Gastrocnemius medialis (tissue), 4 donors: ENCODE measurements around the gene SLC39A11. TPM values are rescaled to one million over a fixed set of nuclear protein-coding genes. Genes with fewer than 3 reads are reported as not detected.

Experiments
- ATAC-seq, 2 donors: fragments of 150-250 bp; one replicate each; pipeline ENCODE4 v1.9.1; 2016
- DNase-seq, 2 donors: peaks; one replicate each; pipeline ENCODE4 v3.0.0-alpha.2; 2019
- H3K27ac ChIP-seq, 4 donors: fragments of 200-600 bp; sonication (generic); 1 replicate in 1 of 4; 2 replicates in 3 of 4; pipeline ENCODE4 v1.5.1; 2016 to 2018; ENCODE audit warnings: mild to moderate bottlenecking in 2 of 4, moderate library complexity in 1 of 4
- H3K27me3 ChIP-seq, 3 donors: fragments of 200-600 bp; sonication (generic) in 2 of 3; 1 replicate in 1 of 3; 2 replicates in 2 of 3; pipeline versions ENCODE4 v1.5.1 to v1.6.0; 2016 to 2019; ENCODE audit warnings: mild to moderate bottlenecking in 1 of 3, moderate library complexity in 1 of 3
- H3K36me3 ChIP-seq, 2 donors: fragments of 200-600 bp; sonication (generic) in 1 of 2; one replicate each; pipeline ENCODE4 v1.5.1; 2017 to 2018
- H3K4me1 ChIP-seq, 2 donors: fragments of 200-600 bp; sonication (generic) in 1 of 2; one replicate each; pipeline ENCODE4 v1.5.1; 2016 to 2017; ENCODE audit warnings: mild to moderate bottlenecking in 2 of 2
- H3K4me3 ChIP-seq, 4 donors: fragments of 200-600 bp; sonication (generic) in 3 of 4; 1 replicate in 1 of 4; 2 replicates in 3 of 4; pipeline ENCODE4 v1.5.1; 2016 to 2019; ENCODE audit warnings: mild to moderate bottlenecking in 2 of 4
- H3K9me3 ChIP-seq, 3 donors: fragments of 200-600 bp; sonication (generic) in 2 of 3; 1 replicate in 1 of 3; 2 replicates in 2 of 3; pipeline ENCODE4 v1.5.1; 2016 to 2019
- CTCF ChIP-seq, 5 experiments: fragments of 450-650 bp in 3 of 5; fragments of 200-600 bp in 2 of 5; sonication (generic) in 2 of 5; IDR thresholded peaks in 4 of 5; conservative IDR thresholded peaks in 1 of 5; 1 replicate in 4 of 5; 2 replicates in 1 of 5; pipeline ENCODE4 v1.5.1; 2016 to 2019; ENCODE audit warnings: antibody characterized with exemption in 5 of 5, mild to moderate bottlenecking in 3 of 5, moderate library complexity in 3 of 5
- POLR2A ChIP-seq, 2 donors: fragments of 450-650 bp; IDR thresholded peaks; one replicate each; pipeline ENCODE4 v1.6.1; 2017; ENCODE audit warnings: antibody characterized with exemption in 2 of 2, mild to moderate bottlenecking in 2 of 2, moderate library complexity in 2 of 2
- in situ Hi-C, 4 donors: fragments of 200-750 bp; cut with MboI; loops; one replicate each; pipeline versions ENCODE4 v1.15.0 to v1.8.0; 2017; ENCODE audit warnings: low sequenced_read_pairs in 4 of 4
- intact Hi-C: fragments of 100-400 bp; cut with DNase I; formaldehyde crosslinking; loops from one replicate; pipeline ENCODE4 v1.15.1; 2023; ENCODE audit warnings: low total_unique reads
- total RNA-seq, 4 donors: library from RNA; depleted of rRNA; stranded (reverse); fragments of >200 nt; gene quantifications; one replicate each; pipeline versions ENCODE4 v1.1.0 to v1.2.3, GENCODE V29; 2016

Gene SLC39A11
- total RNA-seq, 4 donors from 2014 or later, result 7.6 to 28.4 (median 10.7) TPM

GRCh38 chr17:73093286-73093685, 798 bp upstream of the SLC39A11 start:
- no peaks in the 10 kb centered on the region for H3K27me3 ChIP-seq
- in situ Hi-C loops (no loop called here), intact Hi-C loops (no loop called here)
- H3K9me3 ChIP-seq, result no peaks in the 10 kb centered on the region
- peak overlapping the region; percentile 76 to 96 (median 80) for H3K4me3 ChIP-seq
- peak overlapping the region in 1 of 4 donors; percentile 78 for H3K27ac ChIP-seq
- peaks cover 10% of the 10 kb centered on the region in 2 donors for H3K4me1 ChIP-seq
- TF ChIP-seq CTCF (IDR thresholded peaks at IDR 0.05 in 4 of 5, conservative IDR thresholded peaks at IDR 0.05 in 1 of 5) (no peak), POLR2A (IDR thresholded peaks at IDR 0.05) (no peak)
- DNase-seq (no peak), ATAC-seq (no peak)
- H3K36me3 ChIP-seq, result no peaks in the 10 kb centered on the region

GRCh38 chr17:73091770-73092522, 542 bp downstream of the SLC39A11 start:
- Histone ChIP-seq H3K4me3 (peak overlapping the region; percentile 76 to 96 (median 80)), H3K36me3 (peaks cover 0 to 5% of the 10 kb centered on the region in 2 donors), H3K9me3 (no peaks in the 10 kb centered on the region), H3K27me3 (no peaks in the 10 kb centered on the region), H3K4me1 (peaks cover 10% of the 10 kb centered on the region in 2 donors), H3K27ac (peak overlapping the region; percentile 77 to 83 (median 78))
- DNase-seq (peak in 1 of 2 donors; percentile 18), ATAC-seq (peak; percentile 34 to 45)
- intact Hi-C loops (no loop called here), in situ Hi-C loops (no loop called here)
- TF ChIP-seq CTCF (IDR thresholded peaks at IDR 0.05 in 4 of 5, conservative IDR thresholded peaks at IDR 0.05 in 1 of 5) (no peak), POLR2A (IDR thresholded peaks at IDR 0.05) (no peak)

GRCh38 chr17:73091410-73091769, 1.1 kb downstream of the SLC39A11 start:
- intact Hi-C loops, result no loop called here
- no peak for ATAC-seq
- H3K36me3 ChIP-seq, result peaks cover 0 to 5% of the 10 kb centered on the region in 2 donors
- no peak for DNase-seq
- peaks cover 10% of the 10 kb centered on the region in 2 donors for H3K4me1 ChIP-seq
- peak overlapping the region; percentile 76 to 96 (median 80) for H3K4me3 ChIP-seq
- no peaks in the 10 kb centered on the region for H3K9me3 ChIP-seq
- peak overlapping the region in 3 of 4 donors; percentile 11 to 79 (median 78) for H3K27ac ChIP-seq
- H3K27me3 ChIP-seq, result no peaks in the 10 kb centered on the region
- in situ Hi-C loops, result no loop called here
- TF ChIP-seq POLR2A (IDR thresholded peaks at IDR 0.05) (no peak), CTCF (IDR thresholded peaks at IDR 0.05 in 4 of 5, conservative IDR thresholded peaks at IDR 0.05 in 1 of 5) (no peak)

GRCh38 chr17:73090396-73091202, 1.9 kb downstream of the SLC39A11 start:
- DNase-seq (no peak), ATAC-seq (no peak)
- no peak for TF ChIP-seq CTCF (IDR thresholded peaks at IDR 0.05 in 4 of 5, conservative IDR thresholded peaks at IDR 0.05 in 1 of 5)
- no peak for TF ChIP-seq POLR2A (IDR thresholded peaks at IDR 0.05)
- Histone ChIP-seq H3K4me3 (peak overlapping the region in 1 of 4 donors; percentile 96), H3K9me3 (no peaks in the 10 kb centered on the region), H3K4me1 (peaks cover 10% of the 10 kb centered on the region in 2 donors), H3K36me3 (peaks cover 0 to 5% of the 10 kb centered on the region in 2 donors), H3K27me3 (no peaks in the 10 kb centered on the region), H3K27ac (peak overlapping the region in 3 of 4 donors; percentile 9 to 22 (median 11))
- in situ Hi-C loops, result no loop called here
- intact Hi-C loops, result no loop called here
